HCT116 (cell line): ENCODE results near the gene PIWIL4. TPM values are rescaled to one million over a fixed set of nuclear protein-coding genes. Genes with fewer than 3 reads are reported as not detected.

Experiments
- ATAC-seq: fragments of 200-7000 bp; cut with Tn5 transposase; 2 replicates; pipeline ENCODE4 v1.9.1; 2020; ENCODE audit warnings: mild to moderate bottlenecking, moderate library complexity
- BruUV-seq: library from RNA; stranded (reverse); fragments of 400-500 nt; replicated peaks from 2 replicates; lab custom pipeline; 2021; lab: Mats Ljungman, UMichigan
- CTCF ChIA-PET: fragments of 300-600 bp; sonication (Branson Sonifier 250); formaldehyde crosslinking; loops from one replicate; lab custom pipeline; 2021; ENCODE audit warnings: antibody characterized with exemption; lab: Charles Lee
- POLR2A ChIA-PET: fragments of 300-600, 350-600 bp; sonication (Branson Sonifier 250); formaldehyde crosslinking; loops from one replicate; lab custom pipeline; 2021; ENCODE audit warnings: antibody characterized with exemption; lab: Charles Lee
- RAD21 ChIA-PET, 2 experiments: fragments of 300-600 bp; sonication (Branson Sonifier 250); formaldehyde crosslinking; loops; one replicate each; lab custom pipeline; 2023; ENCODE audit warnings: low total read pairs in 2 of 2; ENCODE audit not compliant: uncharacterized antibody in 2 of 2, unreplicated experiment in 2 of 2, low non-redundant PET in 1 of 2; lab: Charles Lee
- DNase-seq: peaks from one replicate; pipeline ENCODE4 v3.0.0-alpha.2; 2010; ENCODE audit warnings: low read depth, low spot score
- H2AFZ ChIP-seq: fragments of 200-600 bp; shearing (Covaris generic), sonication (generic); 2 replicates; pipeline ENCODE4 v1.6.1; 2017; ENCODE audit warnings: low read depth, mixed run types, mixed read lengths, antibody characterized with exemption, low read length; ENCODE audit not compliant: poor library complexity, severe bottlenecking
- H3K27ac ChIP-seq: 2 replicates; pipeline ENCODE4 v1.5.1; 2012; ENCODE audit warnings: low read depth, low read length
- H3K27me3 ChIP-seq: fragments of 200-600 bp; sonication (generic); 2 replicates; pipeline ENCODE4 v1.6.1; 2016; ENCODE audit warnings: mixed run types, low read length, mixed read lengths; ENCODE audit not compliant: insufficient read depth
- H3K36me3 ChIP-seq, 2 experiments: fragments of 200-500 bp in 1 of 2; fragments of 200-600 bp in 1 of 2; sonication (Bioruptor generic) in 1 of 2; sonication (generic) in 1 of 2; 2 replicates each; pipeline versions ENCODE4 v1.5.1 to v1.6.1; 2014 to 2016; ENCODE audit warnings: low read length in 2 of 2, inconsistent platforms in 1 of 2, mixed read lengths in 1 of 2, mixed run types in 1 of 2; ENCODE audit not compliant: insufficient read depth in 2 of 2, control insufficient read depth in 1 of 2
- H3K4me1 ChIP-seq, 2 experiments: fragments of 200-600 bp in 1 of 2; sonication (generic) in 1 of 2; 2 replicates each; pipeline versions ENCODE4 v1.5.1 to v1.6.1; 2012 to 2017; ENCODE audit warnings: low read length in 2 of 2, inconsistent platforms in 1 of 2, mild to moderate bottlenecking in 1 of 2, mixed read lengths in 1 of 2, mixed run types in 1 of 2, moderate library complexity in 1 of 2; ENCODE audit not compliant: insufficient read depth in 2 of 2, control insufficient read depth in 1 of 2
- H3K4me2 ChIP-seq: fragments of 200-600 bp; sonication (generic); 2 replicates; pipeline ENCODE4 v1.6.1; 2017; ENCODE audit warnings: mixed run types, low read length, mixed read lengths
- H3K4me3 ChIP-seq, 2 experiments: fragments of 200-600 bp in 1 of 2; sonication (generic) in 1 of 2; replicated peaks in 1 of 2; 2 replicates each; pipeline ENCODE4 v1.5.1; 2011 to 2016; ENCODE audit warnings: low read length in 2 of 2, control low read depth in 1 of 2, low read depth in 1 of 2, mild to moderate bottlenecking in 1 of 2, mixed read lengths in 1 of 2, mixed run types in 1 of 2
- H3K79me2 ChIP-seq: fragments of 200-600 bp; sonication (generic); 2 replicates; pipeline ENCODE4 v1.6.1; 2017; ENCODE audit warnings: mild to moderate bottlenecking, mixed run types, low read length, moderate library complexity, mixed read lengths; ENCODE audit not compliant: insufficient read depth
- H3K9ac ChIP-seq: fragments of 200-600 bp; sonication (generic); 2 replicates; pipeline ENCODE4 v1.6.1; 2016; ENCODE audit warnings: low read length, mixed read lengths
- H3K9me2 ChIP-seq: fragments of 200-600 bp; sonication (generic), shearing (Covaris generic); 2 replicates; pipeline ENCODE4 v1.6.1; 2017; ENCODE audit warnings: mixed run types, mild to moderate bottlenecking, moderate library complexity; ENCODE audit not compliant: insufficient read depth
- H3K9me3 ChIP-seq, 2 experiments: fragments of 200-500 bp in 1 of 2; fragments of 200-600 bp in 1 of 2; sonication (Bioruptor generic) in 1 of 2; sonication (generic) in 1 of 2; 2 replicates each; pipeline ENCODE4 v1.6.1; 2014 to 2017; ENCODE audit warnings: low read length in 2 of 2, mixed read lengths in 2 of 2, inconsistent platforms in 1 of 2, low read depth in 1 of 2, mild to moderate bottlenecking in 1 of 2, mixed run types in 1 of 2, moderate library complexity in 1 of 2; ENCODE audit not compliant: control insufficient read depth in 1 of 2, insufficient read depth in 1 of 2
- H4K20me1 ChIP-seq: fragments of 200-600 bp; sonication (generic), shearing (Covaris generic); 2 replicates; pipeline ENCODE4 v1.6.1; 2017; ENCODE audit warnings: mixed run types, mild to moderate bottlenecking, moderate library complexity; ENCODE audit not compliant: insufficient read depth
- ATF3 ChIP-seq: IDR thresholded peaks from 2 replicates; pipeline ENCODE4 v1.6.1; 2012
- CBX3 ChIP-seq: IDR thresholded peaks from 2 replicates; pipeline ENCODE4 v1.6.1; 2012; ENCODE audit warnings: low read depth
- EGR1 ChIP-seq: IDR thresholded peaks from 2 replicates; pipeline ENCODE4 v1.6.1; 2012; ENCODE audit warnings: low read depth
- ELF1 ChIP-seq: IDR thresholded peaks from 2 replicates; pipeline ENCODE4 v1.6.1; 2012; ENCODE audit warnings: low read depth, borderline replicate concordance
- EZH2 ChIP-seq: fragments of 200-600 bp; sonication (generic); IDR thresholded peaks from 2 replicates; pipeline ENCODE4 v1.6.1; 2017; ENCODE audit warnings: antibody characterized with exemption, mixed run types
- EZH2phosphoT487 ChIP-seq: fragments of 200-600 bp; IDR thresholded peaks from 2 replicates; pipeline ENCODE4 v1.6.1; 2018; ENCODE audit warnings: antibody characterized with exemption, borderline replicate concordance
- RAD21 ChIP-seq: IDR thresholded peaks from 2 replicates; pipeline ENCODE4 v1.6.1; 2012; ENCODE audit warnings: low read depth, mild to moderate bottlenecking
- REST ChIP-seq: IDR thresholded peaks from 2 replicates; pipeline ENCODE4 v1.6.1; 2012; ENCODE audit warnings: low read depth
- SIN3A ChIP-seq: IDR thresholded peaks from 2 replicates; pipeline ENCODE4 v1.6.1; 2012; ENCODE audit warnings: low read depth
- SP1 ChIP-seq: IDR thresholded peaks from 2 replicates; pipeline ENCODE4 v1.6.1; 2012; ENCODE audit warnings: low read depth
- SRF ChIP-seq: IDR thresholded peaks from 2 replicates; pipeline ENCODE4 v1.6.1; 2012; ENCODE audit warnings: low read depth
- YY1 ChIP-seq: IDR thresholded peaks from 2 replicates; pipeline ENCODE4 v1.6.1; 2011; ENCODE audit warnings: low read length, low read depth, moderate library complexity, mild to moderate bottlenecking; ENCODE audit not compliant: insufficient replicate concordance; ENCODE audit errors: extremely low read depth
- ZBTB33 ChIP-seq: IDR thresholded peaks from 2 replicates; pipeline ENCODE4 v1.6.1; 2011; ENCODE audit warnings: mild to moderate bottlenecking, low read length, moderate library complexity; ENCODE audit not compliant: insufficient replicate concordance; ENCODE audit errors: extremely low read depth
- ZFX ChIP-seq: fragments of 450-650 bp; IDR thresholded peaks from 2 replicates; pipeline ENCODE4 v1.6.1; 2017
- ZNF274 ChIP-seq: fragments of 200-500 bp; sonication (Bioruptor generic); IDR thresholded peaks from 2 replicates; pipeline ENCODE4 v1.6.1; 2014; ENCODE audit warnings: mild to moderate bottlenecking, low read depth, low read length, inconsistent platforms
- intact Hi-C: fragments of 100-400 bp; cut with micrococcal nuclease; formaldehyde crosslinking; loops from 2 replicates; pipeline ENCODE4 v1.10.0; 2022
- total RNA-seq: library from RNA; stranded (reverse); gene quantifications from one replicate; pipeline ENCODE4 v1.2.1, GENCODE V29; 2021; ENCODE audit not compliant: unreplicated experiment

Gene PIWIL4
- total RNA-seq, 1 experiment from 2014 or later: 0.34 TPM

GRCh38 chr11:94661444-94661843 lies 94.3 kb downstream of the PIWIL4 start:
- H3K27me3 ChIP-seq: no peaks in the 10 kb centered on the region
- RAD21 ChIA-PET: no interaction called here
- ATAC-seq: no peak
- peaks cover 0 to 14% of the 10 kb centered on the region in 2 experiments; a peak in 2 of 4 replicates for H3K4me1 ChIP-seq
- POLR2A ChIA-PET: no interaction called here
- no peak overlapping the region for H3K27ac ChIP-seq
- CTCF ChIA-PET: no interaction called here
- no peak for TF ChIP-seq ZFX
- TF ChIP-seq ELF1: no peak
- TF ChIP-seq CBX3: no peak
- H3K9me3 ChIP-seq: no peaks in the 10 kb centered on the region
- H3K9me2 ChIP-seq: no peaks in the 10 kb centered on the region
- DNase-seq: no peak
- no TSS peak for BruUV-seq
- H3K36me3 ChIP-seq: no peaks in the 10 kb centered on the region; a peak in 1 of 4 replicates
- H3K4me2 ChIP-seq: no peak overlapping the region
- H3K9ac ChIP-seq: no peak overlapping the region
- H3K79me2 ChIP-seq: no peaks in the 10 kb centered on the region
- H3K4me3 ChIP-seq: no peak overlapping the region
- H2AFZ ChIP-seq: no peak overlapping the region
- no peaks in the 10 kb centered on the region for H4K20me1 ChIP-seq
- intact Hi-C loops: no loop called here

- Histone ChIP-seq H3K9me2 (no peaks in the 10 kb centered on the region), H3K9ac (no peak overlapping the region), H3K4me3 (no peak overlapping the region), H2AFZ (no peak overlapping the region), H3K9me3 (no peaks in the 10 kb centered on the region), H3K36me3 (no peaks in the 10 kb centered on the region; a peak in 1 of 4 replicates), H3K27ac (no peak overlapping the region), H4K20me1 (no peaks in the 10 kb centered on the region), H3K79me2 (no peaks in the 10 kb centered on the region), H3K27me3 (no peaks in the 10 kb centered on the region), H3K4me2 (no peak overlapping the region), H3K4me1 (peaks cover 0 to 14% of the 10 kb centered on the region in 2 experiments; a peak in 2 of 4 replicates)
- ChIA-PET POLR2A (no interaction called here), RAD21 (no interaction called here), CTCF (no interaction called here)
- DNase-seq (no peak), ATAC-seq (no peak)
- intact Hi-C loops: no loop called here
- no TSS peak for BruUV-seq
- TF ChIP-seq EZH2phosphoT487 (no peak), ZBTB33 (no peak), ZFX (no peak), SP1 (no peak), EGR1 (no peak), ZNF274 (no peak), SRF (no peak), SIN3A (no peak), REST (no peak), YY1 (no peak), ATF3 (no peak), EZH2 (no peak), RAD21 (no peak)
These were observed 95.1 kb downstream of the PIWIL4 start for GRCh38 chr11:94662065-94662779.
